H9 (cell line): ENCODE results near the gene HHATL. TPM values are rescaled to one million over a fixed set of nuclear protein-coding genes. Genes with fewer than 3 reads are reported as not detected.
A peak's percentile ranks its signal among the peaks of the same experiment; 100 is the strongest.

ENCODE experiments used
- DNase-seq: peaks from one replicate; pipeline ENCODE4 v3.0.0-alpha.2; 2017
- H2AFZ ChIP-seq: one replicate; pipeline ENCODE4 v1.6.1; 2013; ENCODE audit warnings: mild to moderate bottlenecking, low read length, control low read depth, moderate library complexity
- H2AK5ac ChIP-seq: 2 replicates; pipeline ENCODE4 v1.6.1; 2013; ENCODE audit warnings: low read length, control low read depth, mixed read lengths; ENCODE audit not compliant: insufficient read length
- H2BK120ac ChIP-seq: one replicate; pipeline ENCODE4 v1.6.1; 2013; ENCODE audit warnings: low read depth, mild to moderate bottlenecking, low read length, control low read depth, inconsistent platforms; ENCODE audit not compliant: poor library complexity, severe bottlenecking
- H2BK12ac ChIP-seq: 2 replicates; pipeline ENCODE4 v1.6.1; 2013; ENCODE audit warnings: low read length, control low read depth, mixed read lengths, low read depth; ENCODE audit not compliant: insufficient read length
- H2BK15ac ChIP-seq: 2 replicates; pipeline ENCODE4 v1.6.1; 2013; ENCODE audit warnings: low read depth, low read length, control low read depth
- H2BK20ac ChIP-seq: one replicate; pipeline ENCODE4 v1.6.1; 2013; ENCODE audit warnings: low read depth, mild to moderate bottlenecking, low read length, control low read depth, inconsistent platforms; ENCODE audit not compliant: poor library complexity, severe bottlenecking
- H2BK5ac ChIP-seq: 2 replicates; pipeline ENCODE4 v1.6.1; 2013; ENCODE audit warnings: low read length, control low read depth, mixed read lengths; ENCODE audit not compliant: insufficient read length
- H3K14ac ChIP-seq: 2 replicates; pipeline ENCODE4 v1.6.1; 2013; ENCODE audit warnings: low read length, control low read depth; ENCODE audit not compliant: insufficient read depth
- H3K18ac ChIP-seq: 2 replicates; pipeline ENCODE4 v1.6.1; 2013; ENCODE audit warnings: low read depth, mild to moderate bottlenecking, mixed read lengths, low read length, control low read depth; ENCODE audit not compliant: insufficient read length
- H3K23ac ChIP-seq: 2 replicates; pipeline ENCODE4 v1.6.1; 2013; ENCODE audit warnings: low read length, control low read depth, mixed read lengths, low read depth; ENCODE audit not compliant: insufficient read length
- H3K23me2 ChIP-seq: 2 replicates; pipeline ENCODE4 v1.6.1; 2013; ENCODE audit warnings: low read depth, mild to moderate bottlenecking, mixed read lengths, low read length, control low read depth; ENCODE audit not compliant: insufficient read length, poor library complexity, severe bottlenecking
- H3K27ac ChIP-seq: 2 replicates; pipeline ENCODE4 v1.5.1; 2013; ENCODE audit warnings: low read length, control low read depth, mixed read lengths, low read depth; ENCODE audit not compliant: insufficient read length
- H3K27me3 ChIP-seq: 2 replicates; pipeline ENCODE4 v1.6.1; 2013; ENCODE audit warnings: low read length, control low read depth, inconsistent platforms; ENCODE audit not compliant: insufficient read depth
- H3K4ac ChIP-seq: 2 replicates; pipeline ENCODE4 v1.6.1; 2013; ENCODE audit warnings: low read depth, mild to moderate bottlenecking, control low read depth, inconsistent platforms, low read length, moderate library complexity
- H3K4me1 ChIP-seq: 2 replicates; pipeline ENCODE4 v1.6.1; 2013; ENCODE audit warnings: low read length, control low read depth, inconsistent platforms; ENCODE audit not compliant: insufficient read depth
- H3K4me2 ChIP-seq: 2 replicates; pipeline ENCODE4 v1.6.1; 2013; ENCODE audit warnings: low read length, control low read depth, mixed read lengths; ENCODE audit not compliant: insufficient read length, insufficient read depth
- H3K56ac ChIP-seq: 2 replicates; pipeline ENCODE4 v1.6.1; 2013; ENCODE audit warnings: low read depth, mild to moderate bottlenecking, mixed read lengths, low read length, control low read depth; ENCODE audit not compliant: insufficient read length
- H3K79me1 ChIP-seq: 2 replicates; pipeline ENCODE4 v1.6.1; 2013; ENCODE audit warnings: low read depth, mild to moderate bottlenecking, moderate library complexity, low read length, control low read depth, inconsistent platforms; ENCODE audit not compliant: insufficient read depth, poor library complexity, severe bottlenecking
- H3K79me2 ChIP-seq: 2 replicates; pipeline ENCODE4 v1.6.1; 2013; ENCODE audit warnings: low read length, control low read depth, inconsistent platforms; ENCODE audit not compliant: insufficient read depth
- H3K9ac ChIP-seq: 2 replicates; pipeline ENCODE4 v1.6.1; 2013; ENCODE audit warnings: low read length, control low read depth, mixed read lengths; ENCODE audit not compliant: insufficient read length; ENCODE audit errors: extremely low read depth
- H3K9me3 ChIP-seq: one replicate; pipeline ENCODE4 v1.6.1; 2013; ENCODE audit warnings: low read depth, low read length, inconsistent platforms; ENCODE audit not compliant: control insufficient read depth
- H3T11ph ChIP-seq: one replicate; pipeline ENCODE4 v1.6.1; 2013; ENCODE audit warnings: mild to moderate bottlenecking, low read length, control low read depth, inconsistent platforms
- H4K20me1 ChIP-seq: one replicate; pipeline ENCODE4 v1.6.1; 2013; ENCODE audit not compliant: control insufficient read depth, insufficient read length, insufficient read depth
- H4K5ac ChIP-seq: 2 replicates; pipeline ENCODE4 v1.6.1; 2013; ENCODE audit warnings: low read depth, mild to moderate bottlenecking, mixed read lengths, low read length, control low read depth; ENCODE audit not compliant: insufficient read length
- H4K8ac ChIP-seq: replicated peaks from 2 replicates; pipeline ENCODE4 v1.6.1; 2013; ENCODE audit warnings: low read length, control low read depth, mixed read lengths, low read depth; ENCODE audit not compliant: insufficient read length
- H4K91ac ChIP-seq: 2 replicates; pipeline ENCODE4 v1.6.1; 2013; ENCODE audit warnings: low read depth, mild to moderate bottlenecking, moderate library complexity, mixed read lengths, low read length, control low read depth; ENCODE audit not compliant: insufficient read length
- H3K27ac Mint-ChIP-seq, 3 experiments: 2 replicates in 2 of 3; 3 replicates in 1 of 3; pipeline ENCODE4 v1.8.0; 2020 to 2021; ENCODE audit warnings: mixed read lengths in 3 of 3, mild to moderate bottlenecking in 1 of 3, moderate library complexity in 1 of 3
- H3K27me3 Mint-ChIP-seq: 2 replicates; pipeline ENCODE4 v1.8.0; 2021; ENCODE audit warnings: low read depth, mild to moderate bottlenecking, moderate library complexity, mixed read lengths
- H3K36me3 Mint-ChIP-seq, 3 experiments: 2 replicates in 2 of 3; 3 replicates in 1 of 3; pipeline ENCODE4 v1.8.0; 2020 to 2021; ENCODE audit warnings: low read depth in 3 of 3, mixed read lengths in 3 of 3; ENCODE audit not compliant: insufficient read depth in 1 of 3
- H3K4me1 Mint-ChIP-seq, 2 experiments: 2 replicates each; pipeline ENCODE4 v1.8.0; 2020; ENCODE audit warnings: mixed read lengths in 2 of 2
- H3K4me3 Mint-ChIP-seq, 2 experiments: 2 replicates in 1 of 2; 3 replicates in 1 of 2; pipeline ENCODE4 v1.8.0; 2020 to 2021; ENCODE audit warnings: mild to moderate bottlenecking in 2 of 2, mixed read lengths in 2 of 2, moderate library complexity in 1 of 2
- H3K9me3 Mint-ChIP-seq, 2 experiments: 2 replicates in 1 of 2; 3 replicates in 1 of 2; pipeline ENCODE4 v1.8.0; 2020; ENCODE audit warnings: mild to moderate bottlenecking in 2 of 2, mixed read lengths in 2 of 2, moderate library complexity in 1 of 2
- WGBS: extraction: QIAGEN DNeasy Blood & Tissue Kit; methylation state at CpG from one replicate; pipeline ENCODE4 v1.1.7; 2013; ENCODE audit warnings: missing lambda C conversion rate, low lambda C conversion rate, mixed read lengths; ENCODE audit not compliant: insufficient read length; ENCODE audit errors: extremely low coverage; 5-methylcytosine and 5-hydroxymethylcytosine counted together
- total RNA-seq: library from RNA; stranded (reverse); gene quantifications from 2 replicates; pipeline ENCODE4 v1.2.1, GENCODE V29; 2021
- TF ChIP-seq, protein P1 (sequence below): fragments of 200-600 bp; sonication (generic); conservative IDR thresholded peaks from 3 replicates; pipeline ENCODE4 v1.8.0; 2021; ENCODE audit warnings: antibody characterized with exemption, mild to moderate bottlenecking

The HHATL gene
- total RNA-seq, 1 experiment from 2014 or later = 0.46 TPM

DNA sequence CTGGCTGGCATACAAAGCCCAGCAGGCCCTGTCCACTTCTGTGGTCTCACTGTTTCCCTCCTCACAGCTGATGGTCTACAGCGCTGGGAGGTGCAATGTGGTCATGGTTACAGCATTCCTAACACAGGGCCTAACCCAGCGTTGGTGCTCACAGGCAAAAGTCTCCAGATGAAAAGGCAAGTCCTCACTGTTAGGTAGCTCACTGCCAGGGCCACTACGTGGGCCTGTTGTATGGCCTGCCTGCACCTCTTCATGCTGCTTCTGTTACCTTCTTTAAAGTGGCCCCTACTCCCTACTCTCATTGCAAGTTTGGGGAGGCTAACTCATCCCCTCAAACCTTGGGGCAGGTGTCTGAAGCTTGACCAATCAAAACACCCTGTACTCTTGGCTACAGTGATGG lies 39.2 kb upstream of the HHATL start:
- H3K4me2 ChIP-seq = no peak overlapping the region
- peaks cover 21% of the 10 kb centered on the region in 2 experiments for H3K4me1 Mint-ChIP-seq
- no peaks in the 10 kb centered on the region for H3K23me2 ChIP-seq
- no peak overlapping the region for H3K27ac ChIP-seq
- no peaks in the 10 kb centered on the region for H3K79me2 ChIP-seq
- WGBS = no CpG with 5 or more reads among the region's 3 CpGs
- H2BK15ac ChIP-seq = no peak overlapping the region
- H2BK12ac ChIP-seq = no peak overlapping the region
- no peak overlapping the region for H3K18ac ChIP-seq
- H3K9me3 ChIP-seq = no peaks in the 10 kb centered on the region
- H3T11ph ChIP-seq = no peak overlapping the region
- H4K8ac ChIP-seq = no peak overlapping the region
- H4K91ac ChIP-seq = no peak overlapping the region
- no peak overlapping the region for H3K4me3 Mint-ChIP-seq
- H2BK120ac ChIP-seq = no peak overlapping the region
- H2BK20ac ChIP-seq = no peak overlapping the region
- no peaks in the 10 kb centered on the region for H3K79me1 ChIP-seq
- no peaks in the 10 kb centered on the region for H4K20me1 ChIP-seq
- no peaks in the 10 kb centered on the region for H3K4me1 ChIP-seq
- H3K14ac ChIP-seq = no peak overlapping the region
- TF ChIP-seq, protein P1, sequence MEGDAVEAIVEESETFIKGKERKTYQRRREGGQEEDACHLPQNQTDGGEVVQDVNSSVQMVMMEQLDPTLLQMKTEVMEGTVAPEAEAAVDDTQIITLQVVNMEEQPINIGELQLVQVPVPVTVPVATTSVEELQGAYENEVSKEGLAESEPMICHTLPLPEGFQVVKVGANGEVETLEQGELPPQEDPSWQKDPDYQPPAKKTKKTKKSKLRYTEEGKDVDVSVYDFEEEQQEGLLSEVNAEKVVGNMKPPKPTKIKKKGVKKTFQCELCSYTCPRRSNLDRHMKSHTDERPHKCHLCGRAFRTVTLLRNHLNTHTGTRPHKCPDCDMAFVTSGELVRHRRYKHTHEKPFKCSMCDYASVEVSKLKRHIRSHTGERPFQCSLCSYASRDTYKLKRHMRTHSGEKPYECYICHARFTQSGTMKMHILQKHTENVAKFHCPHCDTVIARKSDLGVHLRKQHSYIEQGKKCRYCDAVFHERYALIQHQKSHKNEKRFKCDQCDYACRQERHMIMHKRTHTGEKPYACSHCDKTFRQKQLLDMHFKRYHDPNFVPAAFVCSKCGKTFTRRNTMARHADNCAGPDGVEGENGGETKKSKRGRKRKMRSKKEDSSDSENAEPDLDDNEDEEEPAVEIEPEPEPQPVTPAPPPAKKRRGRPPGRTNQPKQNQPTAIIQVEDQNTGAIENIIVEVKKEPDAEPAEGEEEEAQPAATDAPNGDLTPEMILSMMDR = no peak
- H3K36me3 Mint-ChIP-seq = no peaks in the 10 kb centered on the region
- H4K5ac ChIP-seq = no peak overlapping the region
- DNase-seq = peak; percentile 21
- H3K4ac ChIP-seq = no peak overlapping the region
- no peak overlapping the region for H3K23ac ChIP-seq
- H3K9me3 Mint-ChIP-seq = peaks cover 0 to 3% of the 10 kb centered on the region in 2 experiments; a peak in 2 of 5 replicates
- no peak overlapping the region for H2AFZ ChIP-seq
- H3K56ac ChIP-seq = no peak overlapping the region
- no peak overlapping the region for H3K9ac ChIP-seq
- H2BK5ac ChIP-seq = no peak overlapping the region
- H2AK5ac ChIP-seq = no peak overlapping the region
- H3K27me3 ChIP-seq = no peaks in the 10 kb centered on the region
- H3K27me3 Mint-ChIP-seq = peaks cover 6% of the 10 kb centered on the region; the same call in 1 of the 2 replicates
- H3K27ac Mint-ChIP-seq = no peak overlapping the region; a peak in 1 of 7 replicates
